K562 (cell line): ENCODE measurements around the gene PLCB3. TPM values are rescaled to one million over a fixed set of nuclear protein-coding genes. Genes with fewer than 3 reads are reported as not detected.

ENCODE experiments used
- ATAC-seq: fragments of 200-7000 bp; cut with Tn5 transposase; 3 replicates; pipeline ENCODE4 v1.9.1; 2020; ENCODE audit warnings: moderate library complexity
- BruUV-seq: library from RNA; stranded (reverse); fragments of 400-500 nt; replicated peaks from 2 replicates; lab custom pipeline; 2021; lab: Mats Ljungman, UMichigan
- CTCF ChIA-PET: fragments of 300-600 bp; formaldehyde crosslinking; extraction: SDS; loops from one replicate; lab custom pipeline; 2021; ENCODE audit warnings: low intra/inter-chr PET ratio; lab: Yijun Ruan, JAX
- POLR2A ChIA-PET: fragments of 300-600, 350-650 bp; sonication (Branson Sonifier 250); formaldehyde crosslinking; extraction: SDS; loops from one replicate; lab custom pipeline; 2021; ENCODE audit warnings: antibody characterized with exemption, inconsistent platforms; lab: Yijun Ruan, JAX
- DNase-seq, 4 experiments: peaks; one replicate each; pipeline versions ENCODE4 v3.0.0 to v3.0.0-alpha.2; 2011 to 2018; ENCODE audit warnings: low spot score in 3 of 4, mixed read lengths in 3 of 4; ENCODE audit errors: extremely low read depth in 1 of 4
- FAIRE-seq: peaks from 2 replicates; lab custom pipeline; 2011; peaks lifted over from hg19 to GRCh38; lab: Jason Lieb, UNC
- H2AFZ ChIP-seq: 2 replicates; pipeline ENCODE4 v1.6.0; 2011; ENCODE audit warnings: low read depth, low read length, control low read depth, inconsistent platforms
- H3K27ac ChIP-seq: fragments of 200-600 bp; 3 replicates; pipeline ENCODE4 v1.8.0; 2011; ENCODE audit warnings: low read depth, mild to moderate bottlenecking, control low read depth, inconsistent platforms, low read length, moderate library complexity, mixed read lengths; ENCODE audit errors: extremely low read depth
- H3K27me3 ChIP-seq, 2 experiments: fragments of 300-600 bp in 1 of 2; 2 replicates in 1 of 2; 3 replicates in 1 of 2; pipeline versions ENCODE4 v1.6.0 to v1.8.0; 2011; ENCODE audit warnings: inconsistent platforms in 2 of 2, low read length in 2 of 2, mild to moderate bottlenecking in 1 of 2, mixed read lengths in 1 of 2, moderate library complexity in 1 of 2; ENCODE audit not compliant: control insufficient read depth in 2 of 2, insufficient read depth in 2 of 2
- H3K36me3 ChIP-seq: fragments of 300-600 bp; 3 replicates; pipeline ENCODE4 v1.8.0; 2011; ENCODE audit warnings: mild to moderate bottlenecking, low read length, inconsistent platforms; ENCODE audit not compliant: control insufficient read depth, insufficient read depth
- H3K4me1 ChIP-seq, 2 experiments: fragments of 200-600 bp in 1 of 2; replicated peaks in 1 of 2; 2 replicates in 1 of 2; 3 replicates in 1 of 2; pipeline versions ENCODE4 v1.5.1 to v1.8.0; 2011; ENCODE audit warnings: inconsistent platforms in 2 of 2, low read length in 2 of 2, mild to moderate bottlenecking in 1 of 2, mixed read lengths in 1 of 2, moderate library complexity in 1 of 2; ENCODE audit not compliant: control insufficient read depth in 2 of 2, insufficient read depth in 2 of 2
- H3K4me2 ChIP-seq: 2 replicates; pipeline ENCODE4 v1.6.1; 2011; ENCODE audit warnings: low read length, control low read depth, inconsistent platforms, mixed read lengths; ENCODE audit not compliant: insufficient read depth
- H3K4me3 ChIP-seq: fragments of 200-600 bp; sonication (generic), shearing (Covaris generic); 2 replicates; pipeline ENCODE4 v1.5.1; 2016; ENCODE audit warnings: control low read depth, inconsistent platforms
- H3K79me2 ChIP-seq: fragments of 200-600 bp; 3 replicates; pipeline ENCODE4 v1.8.0; 2011; ENCODE audit warnings: low read length, inconsistent platforms; ENCODE audit not compliant: control insufficient read depth, insufficient read depth
- H3K9ac ChIP-seq, 2 experiments: 2 replicates each; pipeline versions ENCODE4 v1.6.0 to v1.6.1; 2011; ENCODE audit warnings: low read depth in 2 of 2, low read length in 2 of 2, control low read depth in 1 of 2, inconsistent platforms in 1 of 2, mild to moderate bottlenecking in 1 of 2, mixed read lengths in 1 of 2; ENCODE audit not compliant: insufficient read depth in 1 of 2
- H3K9me1 ChIP-seq: one replicate; pipeline ENCODE4 v1.6.0; 2011; ENCODE audit warnings: inconsistent platforms, mild to moderate bottlenecking, low read length, moderate library complexity; ENCODE audit not compliant: control insufficient read depth, insufficient read depth
- H3K9me3 ChIP-seq: replicated peaks from 2 replicates; pipeline ENCODE4 v1.5.1; 2011; ENCODE audit warnings: low read depth, low read length, inconsistent platforms; ENCODE audit not compliant: control insufficient read depth, insufficient read depth
- H4K20me1 ChIP-seq: replicated peaks from 2 replicates; pipeline ENCODE4 v1.6.1; 2011; ENCODE audit warnings: low read length, inconsistent platforms, mixed read lengths; ENCODE audit not compliant: control insufficient read depth, insufficient read depth
- CHAMP1 ChIP-seq: fragments of 450-650 bp; IDR thresholded peaks from 2 replicates; pipeline ENCODE4 v1.6.1; 2016; ENCODE audit warnings: mild to moderate bottlenecking
- FOXA1 ChIP-seq: fragments of 450-650 bp; IDR thresholded peaks from 2 replicates; pipeline ENCODE4 v1.6.1; 2016; ENCODE audit warnings: mild to moderate bottlenecking, borderline replicate concordance
- GATAD2B ChIP-seq: fragments of 450-650 bp; IDR thresholded peaks from 2 replicates; pipeline ENCODE4 v1.6.1; 2017; ENCODE audit warnings: mild to moderate bottlenecking, borderline replicate concordance
- JUN ChIP-seq, 2 experiments: sonication (generic) in 1 of 2; formaldehyde crosslinking in 1 of 2; IDR thresholded peaks; 2 replicates each; pipeline versions ENCODE4 v1.6.1 to v1.8.0; 2012 to 2022; ENCODE audit warnings: borderline replicate concordance in 2 of 2, mild to moderate bottlenecking in 2 of 2, improper control_type of control experiment in 1 of 2, low read depth in 1 of 2, low read length in 1 of 2, missing genetic modification reagents in 1 of 2
- NR4A1 ChIP-seq, 2 experiments: fragments of 250-450 bp in 1 of 2; fragments of 450-650 bp in 1 of 2; sonication (Bioruptor Pico) in 1 of 2; IDR thresholded peaks; 2 replicates each; pipeline versions ENCODE4 v1.4.0 to v1.6.1; 2016 to 2020; ENCODE audit warnings: mild to moderate bottlenecking in 2 of 2, missing compliant biosample characterization in 1 of 2, missing genetic modification characterization in 1 of 2, moderate library complexity in 1 of 2
- POU5F1 ChIP-seq: fragments of 150-350 bp; IDR thresholded peaks from 2 replicates; pipeline ENCODE4 v1.6.1; 2014; ENCODE audit warnings: borderline replicate concordance, low read length, low read depth, mild to moderate bottlenecking; ENCODE audit not compliant: partially characterized antibody
- PPARD ChIP-seq: fragments of 250-450 bp; sonication (Bioruptor Pico); IDR thresholded peaks from 2 replicates; pipeline ENCODE4 v1.8.0; 2022; ENCODE audit warnings: inconsistent platforms, mild to moderate bottlenecking, moderate library complexity
- SRSF9 ChIP-seq: fragments of 200-400 bp; formaldehyde crosslinking; IDR thresholded peaks from 2 replicates; pipeline ENCODE4 v1.6.1; 2017; ENCODE audit warnings: low read depth, low read length, borderline replicate concordance
- TBL1XR1 ChIP-seq, 2 experiments: IDR thresholded peaks; 2 replicates each; pipeline ENCODE4 v1.6.1; 2012; ENCODE audit warnings: improper control_type of control experiment in 2 of 2, low read length in 2 of 2, mild to moderate bottlenecking in 1 of 2
- XRCC5 ChIP-seq: fragments of 200-400 bp; formaldehyde crosslinking; IDR thresholded peaks from 2 replicates; pipeline ENCODE4 v1.6.1; 2017; ENCODE audit warnings: low read depth, mild to moderate bottlenecking, low read length
- ZC3H4 ChIP-seq: sonication (generic); formaldehyde crosslinking; IDR thresholded peaks from 2 replicates; pipeline ENCODE4 v1.9.0; 2021; ENCODE audit warnings: missing genetic modification reagents, borderline replicate concordance
- ZNF124 ChIP-seq: sonication (generic); formaldehyde crosslinking; IDR thresholded peaks from 2 replicates; pipeline ENCODE4 v1.8.1; 2022; ENCODE audit warnings: missing genetic modification reagents
- WGBS: fragments of 100-300 bp; shearing (Covaris generic); methylation state at CpG from one replicate; pipeline ENCODE4 v1.1.6; 2016; ENCODE audit warnings: low coverage, mixed read lengths; ENCODE audit not compliant: insufficient coverage; ENCODE audit errors: missing lambda C conversion rate; 5-methylcytosine and 5-hydroxymethylcytosine counted together
- in situ Hi-C: fragments of 300-500 bp; cut with MboI; formaldehyde crosslinking; loops from 4 replicates; pipeline ENCODE4 v1.15.0; 2018; ENCODE audit warnings: inconsistent platforms, mixed read lengths
- intact Hi-C: fragments of 100-400 bp; cut with micrococcal nuclease; formaldehyde crosslinking; loops from 2 replicates; pipeline ENCODE4 v1.14.2; 2022
- polyA plus RNA-seq, 8 experiments: library from polyadenylated mRNA; depleted of rRNA in 4 of 8; stranded (reverse) in 5 of 8; unstranded in 3 of 8; fragments of >200 nt; fragmentation: Nextera tagmentation in 2 of 8; fragmentation: Illumina TruSeq in 1 of 8; extraction: Ambion mirVana in 2 of 8; extraction: Trizol in 1 of 8; gene quantifications; 2 replicates each; pipeline versions ENCODE4 v1.2.1 to v1.2.3, GENCODE V29; 2011 to 2014; ENCODE audit warnings: inconsistent platforms in 1 of 8, missing spikeins in 1 of 8
- total RNA-seq, 7 experiments: library from RNA; depleted of rRNA in 6 of 7; stranded (reverse); fragments of >200 nt in 6 of 7; fragmentation: Illumina TruSeq in 2 of 7; extraction: Trizol in 2 of 7; gene quantifications; 2 replicates each; pipeline versions ENCODE4 v1.2.1 to v1.2.3, GENCODE V29; 2011 to 2021; ENCODE audit warnings: low replicate concordance in 1 of 7

Gene PLCB3
- total and polyA plus RNA-seq, 9 of the 15 experiments (the other 6 are each of a cell fraction or from before 2014, with no cell fraction given) = 0.31 to 44.8 (median 14.6) TPM

- no peak for TF ChIP-seq SRSF9
Measured at GRCh38 chr11:64316672-64317324, 65.5 kb downstream of the PLCB3 start (continued).

GRCh38 chr11:64317325-64317960 lies 66.1 kb downstream of the PLCB3 start, which contains the start of gene TRMT112:
TSS of gene TRMT112 (minus strand) at chr11:64317559. CDS start at chr11:64317526, 33 bp downstream.
- peak; percentile 100 for FAIRE-seq
- POLR2A ChIA-PET = interaction anchor here (0.6 to 2.6 kb wide), 21 partner anchors 10 to 1680 kb away, joined by 3 to 12 read pairs (median 6); partner anchors contain the start of genes CCDC88B and STIP1
- H3K9ac ChIP-seq = peak within 1 kb of the TSS; percentile 92 to 94
- in situ Hi-C loops = no loop called here
- no peaks in the 10 kb centered on the region for H3K9me1 ChIP-seq
- H3K9me3 ChIP-seq = no peaks in the 10 kb centered on the region
- no peaks in the 10 kb centered on the region for H3K27me3 ChIP-seq
- no TSS peak for BruUV-seq
- H3K36me3 ChIP-seq = peaks cover 69% of the 10 kb centered on the region
- peaks cover 38% of the 10 kb centered on the region for H3K79me2 ChIP-seq
- DNase-seq = peak; percentile 69 to 99 (median 80)
- H3K4me2 ChIP-seq = peak within 1 kb of the TSS; percentile 95
- H3K27ac ChIP-seq = peak within 1 kb of the TSS; percentile 99
- peak within 1 kb of the TSS; percentile 92 for H2AFZ ChIP-seq
- CTCF ChIA-PET = interaction anchor here (1.1 to 2.7 kb wide), 4 partner anchors 14 to 336 kb away, joined by 3 to 19 read pairs (median 6); no protein-coding TSS in a partner anchor
- ATAC-seq = peak; percentile 85
- peak within 1 kb of the TSS; percentile 94 for H3K4me3 ChIP-seq
- H3K4me1 ChIP-seq = peaks cover 8 to 64% of the 10 kb centered on the region in 2 experiments; a peak in 4 of 5 replicates
- under 1% methylated on average over 42 of the region's 43 CpGs for whole genome bisulfite sequencing
- H4K20me1 ChIP-seq = no peaks in the 10 kb centered on the region; the same call in 1 of the 2 replicates
- intact Hi-C loops = loop anchor here (1.0 kb wide), 2 partner anchors 14 to 38 kb away; no protein-coding TSS in a partner anchor
- TF ChIP-seq GATAD2B (0 out of 2 replicates have a peak, but pooled peaks have one; percentile 21), POU5F1 (no peak), PPARD (CRISPR knock-in tag) (no peak), FOXA1 (no peak), ZNF124 (no peak), CHAMP1 (no peak), JUN (IDR thresholded peaks at IDR 0.05; ENCODE audit: borderline replicate concordance, low read depth, low read length) (peak; percentile 39; the same call in 1 of the 2 replicates), JUN (CRISPR knock-in tag; IDR thresholded peaks at IDR 0.05; ENCODE audit: borderline replicate concordance) (no peak), ZC3H4 (CRISPR knock-in tag) (no peak), XRCC5 (no peak), TBL1XR1 (IDR thresholded peaks at IDR 0.05; ENCODE audit: low read length in 2 of 2) (no peak), NR4A1 (CRISPR knock-in tag; IDR thresholded peaks at IDR 0.05) (no peak), NR4A1 (tag; IDR thresholded peaks at IDR 0.05) (no peak)
